ENCODE data around the gene SUSD4. TPM values are rescaled to one million over a fixed set of nuclear protein-coding genes. Genes with fewer than 3 reads are reported as not detected.

Gene SUSD4
- total RNA-seq, 5 donors from 2014 or later (not counting 1 experiment from before 2014, with no cell fraction given) = 1.3 to 16.7 (median 6.4) TPM

GRCh38 chr1:223210788-223211120 lies 153.2 kb downstream of the SUSD4 start:
- DNase-seq (no peak), ATAC-seq (replicated peaks in 1 of 4) (no peak)
- H3K9me3 Mint-ChIP-seq = no peaks in the 10 kb centered on the region
- no peaks in the 10 kb centered on the region for H3K4me1 Mint-ChIP-seq
- WGBS (ENCODE audit: insufficient coverage) = no CpG with 5 or more reads among the region's 3 CpGs
- Histone ChIP-seq H3K27me3 (replicated peaks in 1 of 2; ENCODE audit: control insufficient read depth in 2 of 2, extremely low read depth in 1 of 2, insufficient read depth in 2 of 2, low read length in 1 of 2) (no peaks in the 10 kb centered on the region), H3K4me3 (ENCODE audit: control insufficient read depth in 1 of 2, extremely low read depth in 1 of 2, low read length in 1 of 2) (no peak overlapping the region), H3K36me3 (ENCODE audit: control insufficient read depth in 2 of 2, extremely low read depth in 1 of 2, insufficient read depth in 1 of 2, low read length in 1 of 2) (peaks cover 0 to 2% of the 10 kb centered on the region in 2 donors), H3K4me1 (ENCODE audit: control insufficient read depth in 1 of 2, extremely low read depth in 1 of 2, insufficient read depth in 2 of 2, low read length in 2 of 2) (no peaks in the 10 kb centered on the region), H3K27ac (ENCODE audit: low read length) (no peak overlapping the region), H3K9me3 (no peaks in the 10 kb centered on the region)
- H3K27ac Mint-ChIP-seq = no peak overlapping the region
- H3K27me3 Mint-ChIP-seq = no peaks in the 10 kb centered on the region
- no peaks in the 10 kb centered on the region for H3K36me3 Mint-ChIP-seq
- ChIA-PET CTCF (no interaction called here), POLR2A (no interaction called here)
- H3K4me3 Mint-ChIP-seq = no peak overlapping the region

- ATAC-seq (replicated peaks in 1 of 4) (no peak), DNase-seq (no peak)
- ChIA-PET CTCF (no interaction called here), POLR2A (no interaction called here)
- no peak overlapping the region for H3K4me3 Mint-ChIP-seq
- no peaks in the 10 kb centered on the region for H3K36me3 ChIP-seq (ENCODE audit: control insufficient read depth in 2 of 2, extremely low read depth in 1 of 2, insufficient read depth in 1 of 2, low read length in 1 of 2)
- no peak overlapping the region for H3K4me3 ChIP-seq (ENCODE audit: control insufficient read depth in 1 of 2, extremely low read depth in 1 of 2, low read length in 1 of 2)
- H3K27me3 Mint-ChIP-seq = peaks cover 0 to 3% of the 10 kb centered on the region in 2 donors
- no peaks in the 10 kb centered on the region for H3K27me3 ChIP-seq (replicated peaks in 1 of 2; ENCODE audit: control insufficient read depth in 2 of 2, extremely low read depth in 1 of 2, insufficient read depth in 2 of 2, low read length in 1 of 2)
- 91% methylated on average over 5 of the region's 7 CpGs for WGBS (ENCODE audit: insufficient coverage)
- no peak overlapping the region for H3K27ac ChIP-seq (ENCODE audit: low read length)
- no peak overlapping the region for H3K27ac Mint-ChIP-seq
- no peaks in the 10 kb centered on the region for H3K4me1 ChIP-seq (ENCODE audit: control insufficient read depth in 1 of 2, extremely low read depth in 1 of 2, insufficient read depth in 2 of 2, low read length in 2 of 2)
- no peaks in the 10 kb centered on the region for H3K4me1 Mint-ChIP-seq
- H3K36me3 Mint-ChIP-seq = no peaks in the 10 kb centered on the region
- H3K9me3 Mint-ChIP-seq = no peaks in the 10 kb centered on the region
- H3K9me3 ChIP-seq = no peaks in the 10 kb centered on the region
Observed at GRCh38 chr1:223209992-223210787, 153.8 kb downstream of the SUSD4 start.

GRCh38 chr1:223209293-223209898 lies 154.6 kb downstream of the SUSD4 start:
- Mint-ChIP-seq H3K9me3 (no peaks in the 10 kb centered on the region), H3K36me3 (no peaks in the 10 kb centered on the region), H3K4me1 (no peaks in the 10 kb centered on the region), H3K27ac (no peak overlapping the region), H3K27me3 (peaks cover 0 to 3% of the 10 kb centered on the region in 2 donors), H3K4me3 (no peak overlapping the region)
- peaks cover 0 to 6% of the 10 kb centered on the region in 2 experiments for H3K27me3 ChIP-seq (replicated peaks in 1 of 2; ENCODE audit: control insufficient read depth in 2 of 2, extremely low read depth in 1 of 2, insufficient read depth in 2 of 2, low read length in 1 of 2)
- no peaks in the 10 kb centered on the region for H3K36me3 ChIP-seq (ENCODE audit: control insufficient read depth in 2 of 2, extremely low read depth in 1 of 2, insufficient read depth in 1 of 2, low read length in 1 of 2)
- ATAC-seq (replicated peaks in 1 of 4) (no peak), DNase-seq (no peak)
- no peak overlapping the region for H3K27ac ChIP-seq (ENCODE audit: low read length)
- no peaks in the 10 kb centered on the region for H3K9me3 ChIP-seq
- ChIA-PET CTCF (no interaction called here), POLR2A (no interaction called here)
- H3K4me3 ChIP-seq (ENCODE audit: control insufficient read depth in 1 of 2, extremely low read depth in 1 of 2, low read length in 1 of 2) = no peak overlapping the region
- WGBS (ENCODE audit: insufficient coverage) = 88% methylated on average over 3 of the region's 7 CpGs
- H3K4me1 ChIP-seq (ENCODE audit: control insufficient read depth in 1 of 2, extremely low read depth in 1 of 2, insufficient read depth in 2 of 2, low read length in 2 of 2) = no peaks in the 10 kb centered on the region

GRCh38 chr1:223208164-223209076 lies 155.6 kb downstream of the SUSD4 start:
- Histone ChIP-seq H3K4me1 (ENCODE audit: control insufficient read depth in 1 of 2, extremely low read depth in 1 of 2, insufficient read depth in 2 of 2, low read length in 2 of 2) (no peaks in the 10 kb centered on the region), H3K27me3 (replicated peaks in 1 of 2; ENCODE audit: control insufficient read depth in 2 of 2, extremely low read depth in 1 of 2, insufficient read depth in 2 of 2, low read length in 1 of 2) (peaks cover 0 to 7% of the 10 kb centered on the region in 2 experiments), H3K4me3 (ENCODE audit: control insufficient read depth in 1 of 2, extremely low read depth in 1 of 2, low read length in 1 of 2) (no peak overlapping the region), H3K27ac (ENCODE audit: low read length) (no peak overlapping the region), H3K9me3 (no peaks in the 10 kb centered on the region), H3K36me3 (ENCODE audit: control insufficient read depth in 2 of 2, extremely low read depth in 1 of 2, insufficient read depth in 1 of 2, low read length in 1 of 2) (no peaks in the 10 kb centered on the region)
- WGBS (ENCODE audit: insufficient coverage) = 84% methylated on average over 6 of the region's 13 CpGs
- Mint-ChIP-seq H3K4me1 (no peaks in the 10 kb centered on the region), H3K27ac (no peak overlapping the region), H3K9me3 (no peaks in the 10 kb centered on the region), H3K36me3 (no peaks in the 10 kb centered on the region), H3K4me3 (no peak overlapping the region), H3K27me3 (peaks cover 0 to 3% of the 10 kb centered on the region in 2 donors)
- ChIA-PET CTCF (no interaction called here), POLR2A (interaction anchor here in 1 of 2 donors (0.5 to 1.1 kb wide), 2 partner anchors 47 to 1108 kb away, joined by 3 to 4 read pairs; no protein-coding TSS in a partner anchor)
- DNase-seq = no peak
- ATAC-seq (replicated peaks in 1 of 4) = no peak

- H3K9me3 Mint-ChIP-seq = no peaks in the 10 kb centered on the region
- no peaks in the 10 kb centered on the region for H3K4me1 ChIP-seq (ENCODE audit: control insufficient read depth in 1 of 2, extremely low read depth in 1 of 2, insufficient read depth in 2 of 2, low read length in 2 of 2)
- no peak overlapping the region for H3K4me3 ChIP-seq (ENCODE audit: control insufficient read depth in 1 of 2, extremely low read depth in 1 of 2, low read length in 1 of 2)
- CTCF ChIA-PET = interaction anchor here in 1 of 2 donors (0.6 kb wide), 1 partner anchor 624 kb away, joined by 3 read pairs; no protein-coding TSS in a partner anchor
- H3K4me1 Mint-ChIP-seq = no peaks in the 10 kb centered on the region
- H3K27me3 Mint-ChIP-seq = peaks cover 0 to 3% of the 10 kb centered on the region in 2 donors
- no peak overlapping the region for H3K27ac ChIP-seq (ENCODE audit: low read length)
- H3K27me3 ChIP-seq (replicated peaks in 1 of 2; ENCODE audit: control insufficient read depth in 2 of 2, extremely low read depth in 1 of 2, insufficient read depth in 2 of 2, low read length in 1 of 2) = peaks cover 0 to 10% of the 10 kb centered on the region in 2 experiments
- WGBS (ENCODE audit: insufficient coverage) = 83% methylated on average over 1 of the region's 3 CpGs
- no peaks in the 10 kb centered on the region for H3K36me3 Mint-ChIP-seq
- H3K27ac Mint-ChIP-seq = no peak overlapping the region
- ATAC-seq (replicated peaks in 1 of 4) (no peak), DNase-seq (no peak)
- H3K4me3 Mint-ChIP-seq = no peak overlapping the region
- H3K36me3 ChIP-seq (ENCODE audit: control insufficient read depth in 2 of 2, extremely low read depth in 1 of 2, insufficient read depth in 1 of 2, low read length in 1 of 2) = no peaks in the 10 kb centered on the region
- POLR2A ChIA-PET = interaction anchor here (0.6 to 1.1 kb wide), 2 partner anchors 22 to 46 kb away, joined by 3 to 12 read pairs; no protein-coding TSS in a partner anchor
- H3K9me3 ChIP-seq = no peaks in the 10 kb centered on the region
Observed at GRCh38 chr1:223207293-223208066, 156.5 kb downstream of the SUSD4 start.

GRCh38 chr1:223204424-223204823 lies 159.6 kb downstream of the SUSD4 start:
- Mint-ChIP-seq H3K9me3 (no peaks in the 10 kb centered on the region), H3K27me3 (peaks cover 0 to 3% of the 10 kb centered on the region in 2 donors), H3K36me3 (no peaks in the 10 kb centered on the region), H3K27ac (no peak overlapping the region), H3K4me1 (peaks cover 0 to 15% (median 6%) of the 10 kb centered on the region in 3 donors), H3K4me3 (no peak overlapping the region)
- no peak for DNase-seq
- Histone ChIP-seq H3K27ac (ENCODE audit: low read length) (no peak overlapping the region), H3K9me3 (no peaks in the 10 kb centered on the region), H3K4me3 (ENCODE audit: control insufficient read depth in 1 of 2, extremely low read depth in 1 of 2, low read length in 1 of 2) (no peak overlapping the region), H3K4me1 (ENCODE audit: control insufficient read depth in 1 of 2, extremely low read depth in 1 of 2, insufficient read depth in 2 of 2, low read length in 2 of 2) (peaks cover 0 to 5% of the 10 kb centered on the region in 2 experiments), H3K36me3 (ENCODE audit: control insufficient read depth in 2 of 2, extremely low read depth in 1 of 2, insufficient read depth in 1 of 2, low read length in 1 of 2) (no peaks in the 10 kb centered on the region), H3K27me3 (replicated peaks in 1 of 2; ENCODE audit: control insufficient read depth in 2 of 2, extremely low read depth in 1 of 2, insufficient read depth in 2 of 2, low read length in 1 of 2) (peaks cover 0 to 24% of the 10 kb centered on the region in 2 experiments)
- 49% methylated on average over 2 of the region's 4 CpGs for WGBS (ENCODE audit: insufficient coverage)
- ChIA-PET POLR2A (no interaction called here), CTCF (no interaction called here)
- ATAC-seq (replicated peaks in 1 of 4) = no peak
